Sciatic nerve (tissue), 2 donors: ENCODE data around the gene NUP93. TPM values are rescaled to one million over a fixed set of nuclear protein-coding genes. Genes with fewer than 3 reads are reported as not detected.
A peak's percentile ranks its signal among the peaks of the same experiment; 100 is the strongest.

Experiments
- ATAC-seq: fragments of 200-7000 bp; cut with Tn5 transposase; one replicate; pipeline ENCODE4 v1.9.1; 2020; ENCODE audit warnings: mild to moderate bottlenecking, moderate library complexity
- DNase-seq: peaks from one replicate; pipeline ENCODE4 v3.0.0-alpha.2; 2020; ENCODE audit warnings: low spot score
- intact Hi-C: fragments of 100-400 bp; cut with DNase I; formaldehyde crosslinking; loops from one replicate; pipeline ENCODE4 v1.14.2; 2022
- total RNA-seq: library from RNA; stranded (reverse); fragmentation: NEBNext Ultra II Directional; extraction: Animal tissue kit (Norgen Biotek cat#: 25700); gene quantifications from one replicate; pipeline ENCODE4 v1.2.1, GENCODE V29; 2021
- donor health status: DM: no; HTN: no; CAD: no.
- donor health status: DM: no; HTN: no; CAD: no.

The NUP93 gene
- total RNA-seq, 1 donor from 2014 or later: 74.0 TPM

- ATAC-seq (no peak), DNase-seq (no peak)
- intact Hi-C loops: no loop called here
Measured at GRCh38 chr16:56833243-56833970, 103.5 kb downstream of the NUP93 start.

GRCh38 chr16:56835320-56835719, 105.4 kb downstream of the NUP93 start:
- DNase-seq: no peak
- intact Hi-C loops: no loop called here
- ATAC-seq: no peak

- no peak for DNase-seq
- no peak for ATAC-seq
- intact Hi-C loops: no loop called here
Measured at GRCh38 chr16:56836410-56837230, 106.7 kb downstream of the NUP93 start.

- DNase-seq: no peak
- intact Hi-C loops: no loop called here
- ATAC-seq: no peak
Measured at GRCh38 chr16:56838622-56839337, 108.9 kb downstream of the NUP93 start.

GRCh38 chr16:56841233-56841632, 111.3 kb downstream of the NUP93 start:
- intact Hi-C loops: no loop called here
- no peak for DNase-seq
- peak; percentile 91 for ATAC-seq

- intact Hi-C loops: no loop called here
- peak; percentile 65 for ATAC-seq
Measured at GRCh38 chr16:56841659-56842058, 111.7 kb downstream of the NUP93 start.

GRCh38 chr16:56842133-56842532, 112.2 kb downstream of the NUP93 start:
- intact Hi-C loops: no loop called here
- DNase-seq (no peak), ATAC-seq (no peak)

More at GRCh38 chr16:56841659-56842058, 111.7 kb downstream of the NUP93 start:
- no peak for DNase-seq

GRCh38 chr16:56844056-56844455, 114.1 kb downstream of the NUP93 start:
- ATAC-seq (no peak), DNase-seq (no peak)
- intact Hi-C loops: no loop called here

GRCh38 chr16:56847173-56847910, 117.4 kb downstream of the NUP93 start:
- DNase-seq: no peak
- intact Hi-C loops: no loop called here
- ATAC-seq: peak; percentile 74

- peak; percentile 69 for ATAC-seq
- intact Hi-C loops: no loop called here
- DNase-seq: no peak
Measured at GRCh38 chr16:56848029-56848936, 118.4 kb downstream of the NUP93 start.

GRCh38 chr16:56848955-56849689, 119.2 kb downstream of the NUP93 start:
- ATAC-seq (peak; percentile 60), DNase-seq (no peak)
- intact Hi-C loops: no loop called here

- DNase-seq: no peak
- no peak for ATAC-seq
- intact Hi-C loops: no loop called here
Measured at GRCh38 chr16:56849690-56850680, 120.1 kb downstream of the NUP93 start.

GRCh38 chr16:56851671-56852400, 121.9 kb downstream of the NUP93 start:
- ATAC-seq (no peak), DNase-seq (no peak)
- intact Hi-C loops: no loop called here

- DNase-seq (no peak), ATAC-seq (no peak)
- intact Hi-C loops: no loop called here
Measured at GRCh38 chr16:56852401-56852730, 122.4 kb downstream of the NUP93 start.

- no peak for ATAC-seq
- intact Hi-C loops: no loop called here
- no peak for DNase-seq
Measured at GRCh38 chr16:56852968-56853367, 123.0 kb downstream of the NUP93 start.

- intact Hi-C loops: no loop called here
- ATAC-seq (no peak), DNase-seq (no peak)
Measured at GRCh38 chr16:56855201-56855600, 125.3 kb downstream of the NUP93 start.
